MM.1S (cell line): Measurements from ENCODE around the gene ADAP1.

Source experiments
- EZH2 ChIP-seq: fragments of 300-600 bp; sonication (generic); optimal IDR thresholded peaks from 2 replicates; pipeline ENCODE3; 2017; ENCODE audit warnings: low read depth, mild to moderate bottlenecking, antibody characterized with exemption, low read length, mixed read lengths
- TF ChIP-seq, protein P1 (sequence below): fragments of 300-600 bp; sonication (generic); IDR thresholded peaks from 2 replicates; pipeline ENCODE4 v1.5.1; 2016; ENCODE audit warnings: antibody characterized with exemption, low read length, mixed read lengths

DNA sequence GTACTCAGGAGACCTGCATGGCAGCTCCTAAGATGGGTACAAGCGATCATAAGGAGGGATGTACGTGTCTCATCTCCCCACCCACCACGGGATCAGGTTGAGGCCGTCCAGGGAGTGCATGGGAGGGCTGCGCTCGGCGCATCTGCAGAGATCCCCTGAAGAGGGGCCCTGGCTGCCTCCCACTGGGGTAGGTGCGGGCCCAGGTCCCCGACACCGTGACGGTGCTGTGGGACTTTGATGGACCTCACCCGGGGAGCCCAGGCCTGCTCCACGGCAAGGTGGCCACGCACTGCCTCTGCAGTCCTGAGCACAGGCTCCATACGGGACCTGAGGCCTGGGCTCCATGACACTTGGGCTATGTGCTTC lies 65.5 kb downstream of the ADAP1 start:
- TF ChIP-seq, protein P1, sequence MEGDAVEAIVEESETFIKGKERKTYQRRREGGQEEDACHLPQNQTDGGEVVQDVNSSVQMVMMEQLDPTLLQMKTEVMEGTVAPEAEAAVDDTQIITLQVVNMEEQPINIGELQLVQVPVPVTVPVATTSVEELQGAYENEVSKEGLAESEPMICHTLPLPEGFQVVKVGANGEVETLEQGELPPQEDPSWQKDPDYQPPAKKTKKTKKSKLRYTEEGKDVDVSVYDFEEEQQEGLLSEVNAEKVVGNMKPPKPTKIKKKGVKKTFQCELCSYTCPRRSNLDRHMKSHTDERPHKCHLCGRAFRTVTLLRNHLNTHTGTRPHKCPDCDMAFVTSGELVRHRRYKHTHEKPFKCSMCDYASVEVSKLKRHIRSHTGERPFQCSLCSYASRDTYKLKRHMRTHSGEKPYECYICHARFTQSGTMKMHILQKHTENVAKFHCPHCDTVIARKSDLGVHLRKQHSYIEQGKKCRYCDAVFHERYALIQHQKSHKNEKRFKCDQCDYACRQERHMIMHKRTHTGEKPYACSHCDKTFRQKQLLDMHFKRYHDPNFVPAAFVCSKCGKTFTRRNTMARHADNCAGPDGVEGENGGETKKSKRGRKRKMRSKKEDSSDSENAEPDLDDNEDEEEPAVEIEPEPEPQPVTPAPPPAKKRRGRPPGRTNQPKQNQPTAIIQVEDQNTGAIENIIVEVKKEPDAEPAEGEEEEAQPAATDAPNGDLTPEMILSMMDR: no peak
- no peak for TF ChIP-seq EZH2
